KOPT-K1 (cell line): Measurements from ENCODE around the gene CBLN3.
"Not testable (repeated sequence)": the region's sequence is repeated elsewhere in the genome, so short reads cannot be mapped to it uniquely, and the experiment has no call there.

ENCODE experiments used
- H3K27ac ChIP-seq: fragments of 200-600 bp; sonication (generic); 2 replicates; pipeline ENCODE4 v1.5.1; 2016; ENCODE audit warnings: antibody characterized with exemption, mild to moderate bottlenecking, low read depth, low read length; ENCODE audit not compliant: poor library complexity, severe bottlenecking
- H3K36me3 ChIP-seq: fragments of 200-600 bp; sonication (generic); 2 replicates; pipeline ENCODE4 v1.5.1; 2017; ENCODE audit warnings: antibody characterized with exemption, mild to moderate bottlenecking, low read length, moderate library complexity; ENCODE audit not compliant: insufficient read depth
- H3K9me3 ChIP-seq: fragments of 200-600 bp; sonication (generic); 2 replicates; pipeline ENCODE4 v1.5.1; 2017; ENCODE audit warnings: antibody characterized with exemption, low read length, mild to moderate bottlenecking; ENCODE audit not compliant: insufficient read depth, poor library complexity, severe bottlenecking

CBLN3 gene

DNA sequence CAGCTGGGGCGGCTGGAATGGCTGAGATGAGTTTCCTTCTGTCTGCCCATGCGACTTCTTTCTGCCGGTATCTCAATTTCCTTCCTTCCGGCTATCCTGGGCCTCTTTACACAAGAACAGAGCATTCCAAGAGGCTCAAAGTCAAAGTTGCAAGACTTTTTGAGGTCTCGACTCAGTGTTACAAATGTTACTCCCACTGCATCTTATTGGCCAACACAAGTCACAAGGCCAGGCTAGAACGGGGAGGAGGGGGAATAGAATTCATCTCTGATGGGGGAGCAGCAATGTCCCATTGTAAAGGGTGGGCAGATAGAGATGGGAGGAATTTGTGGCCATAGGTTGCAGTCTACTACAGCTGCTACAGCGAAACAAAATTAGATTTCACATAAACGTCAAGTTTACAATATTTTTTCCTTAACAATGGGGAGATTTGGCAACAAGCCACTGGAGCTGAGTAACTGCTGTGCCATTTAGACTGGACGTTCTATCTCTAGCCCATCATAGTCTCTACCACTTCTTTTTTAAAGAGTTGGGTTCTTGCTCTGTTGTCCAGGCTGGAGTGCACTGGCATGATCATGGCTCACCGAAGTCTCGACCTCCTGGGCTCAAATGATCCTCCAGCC lies 40.1 kb downstream of the CBLN3 start:
- Histone ChIP-seq H3K27ac (no peak overlapping the region), H3K9me3 (no peaks in the 10 kb centered on the region), H3K36me3 (no peaks in the 10 kb centered on the region)

DNA sequence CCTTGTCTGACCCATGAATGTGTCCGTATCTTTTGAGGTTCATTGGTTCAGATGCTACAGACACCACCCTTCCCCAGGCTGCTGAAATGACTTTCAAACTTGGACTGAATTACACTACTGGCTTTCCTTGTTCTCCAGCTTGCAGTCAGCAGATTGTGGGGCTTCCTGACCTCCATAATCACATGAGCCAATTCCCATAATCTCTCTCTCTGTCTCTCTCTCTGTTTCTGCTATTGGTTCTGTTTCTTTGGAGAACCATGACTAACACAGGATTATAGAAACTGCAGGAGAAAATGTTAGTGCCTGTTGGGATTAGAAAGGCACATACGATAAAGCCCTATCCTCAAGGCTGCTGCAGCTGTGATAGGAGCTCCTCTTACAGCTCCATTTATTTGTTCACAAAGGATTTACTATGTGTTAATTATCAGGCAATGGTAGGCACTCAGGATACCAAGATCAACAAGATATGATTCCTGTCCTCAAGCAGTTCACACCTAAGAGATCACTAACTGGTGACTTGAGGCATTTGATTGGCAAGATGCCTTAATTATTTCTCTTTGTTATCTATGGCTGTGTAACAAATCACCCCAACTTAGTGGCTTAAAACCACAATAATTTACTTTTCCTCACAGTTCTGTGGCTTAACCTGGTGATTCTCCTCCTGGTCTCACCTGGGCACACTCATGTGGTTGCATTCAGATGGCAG lies 40.8 kb downstream of the CBLN3 start:
- no peaks in the 10 kb centered on the region for H3K36me3 ChIP-seq
- no peak overlapping the region for H3K27ac ChIP-seq
- H3K9me3 ChIP-seq = no peaks in the 10 kb centered on the region

DNA sequence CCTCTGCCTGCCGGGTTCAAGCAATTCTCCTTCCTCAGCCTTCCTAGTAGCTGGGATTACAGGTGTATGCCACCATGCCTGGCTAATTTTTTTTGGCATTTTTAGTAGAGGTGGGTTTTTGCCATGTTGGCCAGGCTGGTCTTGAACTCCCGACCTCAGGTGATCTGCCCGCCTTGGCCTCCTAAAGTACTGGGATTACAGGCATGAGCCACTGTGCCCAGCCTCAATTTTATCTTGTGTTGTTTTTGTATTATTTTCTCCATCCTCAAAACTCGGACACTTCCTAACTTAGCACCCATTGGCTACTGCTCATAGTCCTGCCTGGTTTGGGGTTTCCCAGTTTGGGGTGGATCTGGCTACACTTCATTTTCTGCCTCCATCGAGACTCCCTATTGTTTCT lies 41.9 kb downstream of the CBLN3 start:
- H3K27ac ChIP-seq, H3K36me3 ChIP-seq, H3K9me3 ChIP-seq: not testable (repeated sequence)

DNA sequence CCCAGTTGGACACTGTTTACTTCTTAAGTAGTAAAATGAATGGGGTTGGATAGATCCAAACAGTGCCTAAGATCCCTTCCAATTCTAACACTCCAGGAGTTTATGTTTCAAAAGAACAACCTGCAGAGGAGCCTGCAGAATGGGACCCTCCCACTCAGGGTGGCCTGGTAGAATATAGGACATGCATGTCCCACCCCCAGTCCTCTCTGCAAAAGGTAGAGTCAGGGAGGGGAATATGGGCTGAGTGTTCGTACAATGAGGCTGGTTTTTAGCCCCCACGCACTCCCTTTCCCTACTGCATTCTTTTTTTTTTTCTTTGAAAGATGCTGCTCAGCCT lies 42.5 kb downstream of the CBLN3 start:
- no peak overlapping the region for H3K27ac ChIP-seq
- H3K9me3 ChIP-seq = no peaks in the 10 kb centered on the region
- no peaks in the 10 kb centered on the region for H3K36me3 ChIP-seq

DNA sequence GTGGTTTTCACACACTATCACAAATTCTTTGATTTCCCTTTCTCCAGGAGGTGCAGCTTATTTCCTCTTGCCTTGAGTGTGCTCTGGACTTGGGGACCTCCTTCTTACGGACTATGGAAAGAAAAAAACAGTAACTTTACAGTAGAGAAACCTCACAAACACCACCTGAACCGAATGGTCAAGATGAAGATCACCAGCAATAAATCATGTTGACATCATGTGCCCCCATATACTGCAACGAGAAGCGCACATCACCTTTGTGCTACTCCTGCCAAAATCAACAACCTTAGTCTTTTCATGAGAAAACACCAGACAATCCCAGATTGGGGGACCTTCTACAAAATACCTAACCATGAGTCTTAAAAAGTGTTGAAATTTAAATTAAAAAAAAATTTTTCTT lies 43.9 kb downstream of the CBLN3 start:
- no peaks in the 10 kb centered on the region for H3K9me3 ChIP-seq
- H3K27ac ChIP-seq = no peak overlapping the region
- no peaks in the 10 kb centered on the region for H3K36me3 ChIP-seq

DNA sequence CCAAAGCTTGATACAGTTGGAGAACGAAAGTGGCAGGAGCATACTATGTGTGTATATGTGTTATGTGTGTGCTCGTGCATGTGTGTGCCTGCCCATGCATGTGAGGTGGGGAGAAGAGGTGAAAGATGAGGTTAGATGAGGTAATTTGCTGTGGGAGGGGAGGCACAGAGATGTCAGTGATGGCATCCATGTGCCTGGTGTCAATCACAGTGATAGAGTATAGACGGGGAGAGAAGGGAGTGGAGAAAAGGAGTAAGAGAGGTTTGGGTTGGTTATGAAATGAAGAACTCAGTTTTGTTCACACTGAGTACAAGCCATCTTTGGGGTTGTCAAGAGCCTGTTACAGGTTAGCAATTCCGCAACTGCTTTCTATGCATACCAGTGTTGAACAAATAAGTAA lies 45.3 kb downstream of the CBLN3 start:
- H3K27ac ChIP-seq = no peak overlapping the region
- H3K36me3 ChIP-seq = no peaks in the 10 kb centered on the region
- no peaks in the 10 kb centered on the region for H3K9me3 ChIP-seq

DNA sequence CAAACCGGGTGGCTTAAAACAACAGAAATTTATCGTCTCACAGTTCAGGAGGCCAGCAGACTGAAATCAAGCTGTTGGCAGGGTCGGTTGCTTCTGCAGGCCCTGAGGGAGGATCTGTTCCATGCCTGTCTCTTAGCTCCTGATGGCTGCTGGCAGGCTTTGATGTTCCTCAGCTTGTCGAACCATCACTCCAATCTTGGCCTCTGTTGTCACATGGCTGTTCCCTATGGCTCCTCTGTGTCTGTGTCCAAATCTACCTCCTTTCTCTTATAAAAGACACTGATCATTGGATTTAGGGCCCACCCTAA lies 47.5 kb downstream of the CBLN3 start:
- Histone ChIP-seq H3K9me3 (no peaks in the 10 kb centered on the region), H3K36me3 (no peaks in the 10 kb centered on the region), H3K27ac (no peak overlapping the region)

DNA sequence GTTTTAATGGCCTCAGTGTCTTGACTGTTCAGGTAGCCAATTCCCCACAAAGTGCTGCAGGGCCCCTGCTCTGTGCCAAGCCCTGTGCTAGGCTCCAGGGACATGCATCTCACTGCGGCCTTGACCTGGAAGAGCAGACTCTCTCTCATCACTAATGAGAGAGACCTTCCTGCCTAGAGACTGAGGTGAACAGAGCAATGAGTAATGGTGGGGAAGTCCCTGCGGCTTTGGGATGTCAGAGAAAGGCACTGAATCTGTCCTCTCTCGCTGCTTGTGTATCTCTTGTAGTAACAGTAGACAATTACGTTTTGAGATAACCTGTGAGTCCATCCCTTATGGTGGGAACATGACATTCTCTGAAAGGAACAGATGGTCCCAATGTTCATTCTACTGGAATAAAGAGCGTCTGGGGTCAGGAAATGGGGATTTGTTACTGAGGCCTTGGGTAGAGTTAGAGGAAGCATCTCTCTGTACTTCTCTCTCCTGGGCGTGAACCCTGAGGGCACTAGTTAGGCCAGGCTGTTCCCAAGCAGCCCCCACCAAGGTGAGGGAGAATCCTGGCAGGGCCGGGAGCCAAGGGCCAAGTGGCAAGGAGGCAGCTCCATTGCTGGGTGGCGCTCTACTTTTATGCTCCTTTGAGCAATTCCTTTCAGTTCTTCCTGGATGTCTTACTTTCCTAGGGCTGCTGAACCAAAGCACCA lies 48.0 kb downstream of the CBLN3 start:
- H3K9me3 ChIP-seq = no peaks in the 10 kb centered on the region
- no peaks in the 10 kb centered on the region for H3K36me3 ChIP-seq
- no peak overlapping the region for H3K27ac ChIP-seq

DNA sequence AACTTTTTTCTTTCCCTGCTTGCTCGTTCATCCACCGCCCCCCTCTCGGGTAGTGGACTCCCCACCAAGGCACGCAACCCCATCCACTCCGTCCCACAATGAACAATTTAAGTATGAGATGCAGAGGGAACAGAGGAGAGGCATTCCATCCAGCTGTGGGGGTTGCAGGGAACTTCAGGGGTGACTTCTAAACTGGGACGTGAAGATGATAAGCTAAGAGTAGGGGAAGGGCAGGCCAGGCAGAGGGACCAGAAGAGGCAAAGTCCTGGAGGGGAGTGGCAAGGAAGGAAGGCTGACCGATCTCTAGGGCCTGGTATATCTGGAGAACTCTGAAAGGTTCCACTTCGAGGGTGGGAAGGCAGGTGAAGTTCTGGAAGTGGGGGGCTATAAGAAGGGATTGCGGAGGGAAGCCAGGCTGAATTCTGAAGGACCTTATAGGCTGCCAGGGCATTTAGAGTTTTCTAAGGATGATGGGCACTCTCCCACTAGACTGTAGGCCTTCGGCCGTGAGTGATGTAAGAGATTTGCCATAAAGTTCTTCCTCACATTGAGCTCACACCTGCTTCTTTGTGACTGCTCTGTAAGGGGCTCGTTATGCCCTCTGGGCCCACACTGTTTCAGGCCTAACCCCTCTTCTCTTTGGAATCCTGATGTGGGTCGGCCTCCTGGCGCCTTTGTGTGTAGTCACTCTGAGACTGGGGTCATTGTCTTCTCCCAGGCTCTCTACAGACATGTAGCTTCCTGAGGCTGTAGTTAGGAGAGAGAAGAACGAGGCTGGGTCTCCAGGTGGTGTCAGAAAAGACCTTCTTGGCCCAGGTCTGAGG lies 49.3 kb downstream of the CBLN3 start:
- Histone ChIP-seq H3K36me3 (no peaks in the 10 kb centered on the region), H3K9me3 (no peaks in the 10 kb centered on the region), H3K27ac (no peak overlapping the region)

DNA sequence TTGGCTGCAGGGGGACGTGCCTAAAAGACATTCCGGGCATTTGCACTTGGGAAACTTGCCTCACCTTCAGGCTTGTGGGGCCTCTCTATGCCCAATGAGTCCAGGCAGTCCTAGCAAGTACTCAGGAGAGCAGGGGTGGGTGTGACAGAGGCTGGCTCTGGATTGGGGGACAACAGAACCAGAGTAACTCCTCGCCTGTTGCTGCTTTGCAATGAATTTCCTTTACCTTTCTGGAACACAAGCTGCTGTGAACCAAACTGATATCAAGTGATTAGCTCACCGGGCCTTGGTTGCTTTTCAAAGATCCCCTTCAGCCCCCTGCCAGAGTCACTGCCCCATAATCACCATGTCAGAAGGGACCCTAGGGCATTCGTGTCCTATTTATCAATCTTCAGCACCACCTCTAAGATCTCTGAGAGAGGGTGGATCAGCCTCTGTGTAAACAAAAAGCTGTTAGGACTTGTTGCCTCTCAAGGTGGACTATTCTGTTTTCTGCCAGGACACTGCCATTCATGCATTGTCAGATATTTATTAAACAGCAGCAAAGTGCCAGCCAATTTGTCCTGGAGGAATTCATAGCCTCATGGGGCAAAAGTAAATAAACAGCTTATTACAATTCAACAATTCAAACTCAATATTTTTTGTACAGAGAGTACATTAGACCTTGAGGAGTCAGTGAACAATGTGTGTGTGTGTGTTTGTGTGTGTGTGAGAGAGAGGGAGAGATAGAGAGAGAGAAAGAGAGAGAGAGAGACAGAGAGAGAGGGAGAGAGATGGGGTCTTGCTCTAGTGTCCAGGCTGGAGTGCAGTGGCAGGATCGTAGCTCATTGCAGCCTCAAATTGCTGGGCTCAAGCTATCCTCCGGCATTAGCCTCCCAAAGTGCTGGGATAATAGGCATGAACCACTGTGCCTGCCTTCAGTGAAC lies 50.2 kb downstream of the CBLN3 start:
- H3K36me3 ChIP-seq = no peaks in the 10 kb centered on the region
- H3K27ac ChIP-seq = no peak overlapping the region
- no peaks in the 10 kb centered on the region for H3K9me3 ChIP-seq

DNA sequence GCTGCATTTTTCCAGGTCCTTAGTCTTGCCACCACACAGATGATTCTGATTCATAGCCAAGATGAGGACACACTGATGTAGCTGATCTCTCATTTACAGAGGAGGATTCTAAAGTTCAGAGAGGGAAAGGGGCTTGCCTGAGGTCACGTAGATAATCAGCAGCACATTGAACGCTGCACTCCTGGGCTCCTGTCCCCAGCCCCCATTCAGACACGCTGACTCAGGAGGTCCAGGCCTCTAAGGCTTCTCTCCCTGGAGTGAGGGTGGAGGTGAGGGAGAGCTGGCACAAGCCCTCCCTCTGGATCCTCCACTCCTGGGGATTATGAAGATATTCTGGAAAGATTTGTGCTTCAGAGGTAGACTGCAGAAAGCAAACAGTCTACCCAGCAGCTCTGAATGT lies 51.1 kb downstream of the CBLN3 start:
- no peaks in the 10 kb centered on the region for H3K36me3 ChIP-seq
- no peaks in the 10 kb centered on the region for H3K9me3 ChIP-seq
- H3K27ac ChIP-seq = no peak overlapping the region

DNA sequence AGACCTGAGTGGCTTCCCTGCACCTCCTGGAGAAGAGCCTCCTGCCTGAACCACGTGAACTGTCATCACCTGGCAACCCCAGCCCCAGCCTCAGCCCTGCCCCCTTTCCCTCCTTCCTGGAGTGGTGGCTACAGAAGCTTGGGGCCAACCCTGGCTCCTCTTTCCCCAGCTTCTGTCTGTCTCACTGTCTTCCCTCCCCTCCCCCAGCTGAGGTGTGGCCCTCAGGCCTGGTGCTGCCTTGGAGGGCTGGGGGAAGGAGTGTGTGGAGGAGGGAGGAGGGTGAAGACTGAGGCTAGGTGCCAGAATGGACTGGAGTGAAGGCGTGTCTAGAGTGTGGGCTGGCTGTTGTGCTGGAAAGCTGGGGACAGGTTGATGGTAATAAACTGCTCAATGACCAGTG lies 51.8 kb downstream of the CBLN3 start:
- Histone ChIP-seq H3K36me3 (no peaks in the 10 kb centered on the region), H3K27ac (no peak overlapping the region)

DNA sequence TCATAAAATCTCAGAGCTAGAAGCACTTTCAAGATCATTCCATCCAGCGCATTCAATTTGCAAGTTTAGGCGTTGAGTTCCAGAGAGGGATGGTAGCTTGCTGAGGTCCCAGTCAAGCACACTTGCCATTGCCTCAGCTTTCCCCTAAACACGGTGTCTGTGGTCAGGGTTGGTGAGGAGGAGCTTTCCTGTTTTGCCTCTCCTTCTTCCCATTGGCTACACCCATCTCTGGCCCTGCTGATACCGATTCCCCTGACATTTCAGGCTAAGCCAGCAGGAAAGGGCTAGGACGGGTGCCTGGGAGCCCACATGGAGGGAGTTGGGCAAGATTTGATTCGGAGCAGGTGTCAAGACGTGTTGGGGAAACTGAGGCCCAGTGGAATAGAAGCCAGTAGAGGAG lies 52.3 kb downstream of the CBLN3 start:
- H3K27ac ChIP-seq = no peak overlapping the region

More for the DNA sequence above, 51.8 kb downstream of the CBLN3 start:
- H3K9me3 ChIP-seq = no peaks in the 10 kb centered on the region

More for the DNA sequence above, 52.3 kb downstream of the CBLN3 start:
- H3K9me3 ChIP-seq = no peaks in the 10 kb centered on the region
- no peaks in the 10 kb centered on the region for H3K36me3 ChIP-seq
